Common myeloid progenitor, CD34-positive (primary cell): ENCODE measurements around the gene TSPEAR.
A peak's percentile ranks its signal among the peaks of the same experiment; 100 is the strongest.

ENCODE experiments used
- CTCF ChIA-PET: fragments of 350-600 bp; sonication (Branson Sonifier 250); formaldehyde crosslinking; loops from one replicate; lab custom pipeline; 2021; ENCODE audit warnings: antibody characterized with exemption; lab: Charles Lee
- POLR2A ChIA-PET: fragments of 350-600 bp; sonication (Branson Sonifier 250); formaldehyde crosslinking; loops from one replicate; lab custom pipeline; 2021; ENCODE audit warnings: antibody characterized with exemption; lab: Charles Lee
- DNase-seq, 3 donors: peaks; one replicate each; pipeline versions ENCODE4 v3.0.0 to v3.0.0-alpha.2; 2013
- H3K27ac ChIP-seq, 2 experiments: 1 replicate in 1 of 2; 2 replicates in 1 of 2; pipeline ENCODE4 v1.7.0; 2013; ENCODE audit warnings: inconsistent platforms in 2 of 2, low read length in 2 of 2, mild to moderate bottlenecking in 2 of 2, low read depth in 1 of 2, moderate library complexity in 1 of 2; ENCODE audit not compliant: severe bottlenecking in 2 of 2, insufficient read depth in 1 of 2, poor library complexity in 1 of 2
- H3K27me3 ChIP-seq, 5 experiments: replicated peaks in 2 of 5; 1 replicate in 3 of 5; 2 replicates in 2 of 5; pipeline versions ENCODE4 v1.6.1 to v1.7.0; 2013; ENCODE audit warnings: low read length in 4 of 5, mild to moderate bottlenecking in 2 of 5, moderate library complexity in 2 of 5, inconsistent platforms in 1 of 5; ENCODE audit not compliant: insufficient read depth in 5 of 5, control insufficient read depth in 4 of 5
- H3K36me3 ChIP-seq, 4 experiments: 1 replicate in 2 of 4; 2 replicates in 2 of 4; pipeline versions ENCODE4 v1.6.1 to v1.7.0; 2013; ENCODE audit warnings: low read length in 3 of 4, control low read depth in 1 of 4, mild to moderate bottlenecking in 1 of 4; ENCODE audit not compliant: control insufficient read depth in 4 of 4, insufficient read depth in 4 of 4
- H3K4me1 ChIP-seq, 4 experiments: 1 replicate in 3 of 4; 2 replicates in 1 of 4; pipeline versions ENCODE4 v1.6.1 to v1.7.1; 2013; ENCODE audit warnings: low read length in 3 of 4, mild to moderate bottlenecking in 3 of 4, control low read depth in 1 of 4, inconsistent platforms in 1 of 4, moderate library complexity in 1 of 4; ENCODE audit not compliant: control insufficient read depth in 4 of 4, insufficient read depth in 4 of 4; ENCODE audit errors: control extremely low read depth in 1 of 4
- H3K4me3 ChIP-seq, 7 experiments: 1 replicate in 4 of 7; 2 replicates in 3 of 7; pipeline versions ENCODE4 v1.5.1 to v1.7.0; 2013; ENCODE audit warnings: mild to moderate bottlenecking in 7 of 7, low read length in 6 of 7, moderate library complexity in 6 of 7, inconsistent platforms in 2 of 7, low read depth in 2 of 7, control low read depth in 1 of 7; ENCODE audit not compliant: insufficient read depth in 4 of 7, control insufficient read depth in 1 of 7; ENCODE audit errors: extremely low read depth in 1 of 7
- H3K9me3 ChIP-seq, 5 experiments: 1 replicate in 4 of 5; 2 replicates in 1 of 5; pipeline versions ENCODE4 v1.6.1 to v1.7.1; 2013; ENCODE audit warnings: low read length in 4 of 5, mild to moderate bottlenecking in 2 of 5, inconsistent platforms in 1 of 5, low read depth in 1 of 5, moderate library complexity in 1 of 5; ENCODE audit not compliant: control insufficient read depth in 4 of 5, insufficient read depth in 2 of 5; ENCODE audit errors: control extremely low read depth in 1 of 5
- WGBS: methylation state at CpG from one replicate; pipeline ENCODE4 v1.1.5; 2013; ENCODE audit not compliant: insufficient coverage; 5-methylcytosine and 5-hydroxymethylcytosine counted together

TSPEAR gene

DNA sequence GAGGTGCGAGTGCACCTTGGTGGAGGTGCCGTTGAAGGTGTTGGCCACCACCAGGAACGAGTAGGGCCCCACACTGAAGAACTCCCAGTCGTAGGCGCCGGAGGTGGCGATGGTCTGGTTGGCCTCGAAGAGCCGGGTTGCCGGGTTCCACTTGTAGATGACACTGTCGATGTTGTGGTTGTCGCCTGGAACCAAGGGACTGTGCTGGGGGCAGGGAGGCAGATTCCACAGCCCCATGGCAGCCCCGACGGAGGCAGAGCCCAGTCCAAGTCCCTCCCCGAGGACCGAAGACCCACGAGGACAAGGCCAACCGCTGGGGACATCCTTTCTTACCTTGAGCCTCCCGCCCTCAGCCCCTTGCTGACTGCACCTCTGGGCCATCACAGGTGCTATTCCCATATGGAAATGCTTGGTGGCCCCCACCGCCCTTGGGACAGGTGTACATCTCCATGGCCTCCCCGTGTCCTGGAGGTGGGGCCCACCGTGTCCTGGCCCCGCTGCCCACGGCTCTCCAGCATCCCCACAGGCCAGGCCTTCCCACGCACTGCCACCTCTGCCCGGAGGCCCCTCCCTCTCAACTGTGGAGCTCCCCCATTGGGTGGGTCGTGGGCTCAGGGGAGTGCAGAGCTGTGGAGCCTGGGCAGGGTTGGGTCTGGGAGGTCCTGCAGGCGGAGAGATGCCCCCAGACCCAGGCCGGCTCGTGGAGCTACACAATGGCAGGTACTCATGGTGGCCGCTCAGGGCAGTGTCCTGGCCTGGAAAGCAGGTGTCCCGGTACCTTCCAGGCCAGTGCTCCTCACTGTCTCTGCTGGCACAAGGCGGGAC, 189.2 kb downstream of the TSPEAR start:
- Histone ChIP-seq H3K36me3 (no peaks in the 10 kb centered on the region), H3K9me3 (peaks cover 0 to 17% (median 0%) of the 10 kb centered on the region in 5 experiments), H3K27me3 (peaks cover 0 to 5% (median 0%) of the 10 kb centered on the region in 5 experiments), H3K4me3 (no peak overlapping the region), H3K27ac (no peak overlapping the region), H3K4me1 (no peaks in the 10 kb centered on the region)
- 96% methylated on average over 31 of the region's 33 CpGs for WGBS
- DNase-seq, result no peak
- ChIA-PET CTCF (no interaction called here), POLR2A (no interaction called here)

DNA sequence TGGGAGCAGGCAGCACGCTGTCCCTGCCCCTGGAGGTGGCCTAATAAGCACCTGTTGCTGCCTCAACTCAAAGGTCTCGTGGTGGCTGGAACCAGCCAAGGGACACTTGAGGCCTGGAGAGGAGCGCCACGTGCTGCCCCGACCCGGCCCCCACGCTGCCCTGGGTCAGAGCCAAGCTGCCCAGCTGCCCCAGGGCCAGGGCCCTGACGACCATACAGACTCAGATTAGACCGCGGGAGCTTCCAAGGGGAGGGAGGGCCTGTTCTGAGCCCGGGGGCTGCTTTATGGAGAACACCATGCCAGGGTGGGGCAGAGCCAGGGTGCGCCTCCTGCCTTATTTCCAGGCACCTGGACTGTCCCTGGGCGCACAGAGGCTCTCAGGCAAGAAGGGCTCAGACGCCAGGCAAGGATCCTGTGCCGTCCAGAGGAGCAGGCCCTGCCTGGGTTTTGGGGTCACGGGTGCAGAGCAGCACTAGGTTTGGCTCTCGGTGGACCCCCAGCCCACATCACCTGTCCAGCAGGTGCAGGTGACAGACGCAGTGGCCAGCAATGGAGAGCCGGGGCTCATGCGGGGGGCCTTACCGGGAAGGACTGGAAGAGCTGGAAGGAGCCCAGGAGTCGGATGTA, 190.0 kb downstream of the TSPEAR start:
- ChIA-PET CTCF (no interaction called here), POLR2A (no interaction called here)
- DNase-seq, result no peak
- H3K36me3 ChIP-seq, result no peaks in the 10 kb centered on the region
- peaks cover 0 to 5% (median 0%) of the 10 kb centered on the region in 5 experiments for H3K27me3 ChIP-seq
- H3K4me3 ChIP-seq, result no peak overlapping the region
- no peak overlapping the region for H3K27ac ChIP-seq
- 98% methylated on average over 20 of the region's 22 CpGs for WGBS
- no peaks in the 10 kb centered on the region for H3K4me1 ChIP-seq
- H3K9me3 ChIP-seq, result peaks cover 0 to 17% (median 0%) of the 10 kb centered on the region in 5 experiments

DNA sequence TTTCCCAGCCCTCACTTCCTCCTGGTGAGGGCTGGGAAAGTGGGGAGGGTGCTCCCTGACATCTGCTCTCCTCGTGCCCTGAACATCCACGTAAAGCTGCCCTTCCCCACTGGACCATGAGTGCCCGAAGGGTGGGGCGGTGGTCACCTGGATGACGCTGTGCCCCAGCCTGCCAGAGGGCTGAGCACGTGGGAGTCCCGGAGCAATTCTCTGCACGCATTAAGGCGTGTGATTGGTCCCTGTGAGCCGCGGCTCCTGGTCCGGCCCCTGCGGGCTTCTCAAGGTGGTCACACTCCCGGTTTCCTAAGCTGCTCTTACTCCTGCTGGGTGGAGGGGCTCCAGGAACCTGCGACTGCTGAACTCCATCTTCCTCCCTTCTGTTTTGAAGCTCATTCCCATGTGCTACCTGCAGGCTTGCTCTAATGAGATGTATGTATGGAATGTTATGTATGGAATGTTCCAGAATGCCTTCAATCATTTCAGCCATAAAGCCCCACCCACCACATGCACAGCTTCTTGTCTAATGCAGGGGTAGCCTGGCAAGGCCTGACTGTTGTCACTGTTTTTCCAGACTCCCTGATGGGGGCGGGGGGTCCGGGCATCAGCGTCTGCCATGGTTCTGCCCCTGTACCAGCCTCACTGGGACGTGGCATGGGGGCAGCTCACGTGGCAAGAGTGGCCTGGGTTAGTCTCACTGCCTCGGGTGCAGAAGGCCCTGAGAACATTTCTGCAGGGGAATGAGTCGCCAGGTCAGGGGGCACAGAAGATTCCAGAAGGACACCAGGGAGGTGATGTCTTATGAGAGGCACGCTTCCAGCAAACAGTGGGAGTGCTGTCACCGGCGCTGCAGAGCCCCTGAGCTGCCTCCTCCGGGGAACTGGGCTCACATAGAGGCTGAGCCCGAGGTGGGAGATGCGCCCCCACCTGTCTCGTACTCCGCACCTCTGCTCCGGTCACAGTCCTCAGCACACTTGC, 190.8 kb downstream of the TSPEAR start:
- Histone ChIP-seq H3K36me3 (no peaks in the 10 kb centered on the region), H3K27ac (no peak overlapping the region), H3K9me3 (peaks cover 0 to 17% (median 0%) of the 10 kb centered on the region in 5 experiments), H3K4me1 (no peaks in the 10 kb centered on the region), H3K27me3 (peaks cover 0 to 5% (median 0%) of the 10 kb centered on the region in 5 experiments), H3K4me3 (no peak overlapping the region)
- no peak for DNase-seq
- POLR2A ChIA-PET, result no interaction called here
- CTCF ChIA-PET, result no interaction called here
- WGBS, result 92% methylated on average over 30 of the region's 31 CpGs

DNA sequence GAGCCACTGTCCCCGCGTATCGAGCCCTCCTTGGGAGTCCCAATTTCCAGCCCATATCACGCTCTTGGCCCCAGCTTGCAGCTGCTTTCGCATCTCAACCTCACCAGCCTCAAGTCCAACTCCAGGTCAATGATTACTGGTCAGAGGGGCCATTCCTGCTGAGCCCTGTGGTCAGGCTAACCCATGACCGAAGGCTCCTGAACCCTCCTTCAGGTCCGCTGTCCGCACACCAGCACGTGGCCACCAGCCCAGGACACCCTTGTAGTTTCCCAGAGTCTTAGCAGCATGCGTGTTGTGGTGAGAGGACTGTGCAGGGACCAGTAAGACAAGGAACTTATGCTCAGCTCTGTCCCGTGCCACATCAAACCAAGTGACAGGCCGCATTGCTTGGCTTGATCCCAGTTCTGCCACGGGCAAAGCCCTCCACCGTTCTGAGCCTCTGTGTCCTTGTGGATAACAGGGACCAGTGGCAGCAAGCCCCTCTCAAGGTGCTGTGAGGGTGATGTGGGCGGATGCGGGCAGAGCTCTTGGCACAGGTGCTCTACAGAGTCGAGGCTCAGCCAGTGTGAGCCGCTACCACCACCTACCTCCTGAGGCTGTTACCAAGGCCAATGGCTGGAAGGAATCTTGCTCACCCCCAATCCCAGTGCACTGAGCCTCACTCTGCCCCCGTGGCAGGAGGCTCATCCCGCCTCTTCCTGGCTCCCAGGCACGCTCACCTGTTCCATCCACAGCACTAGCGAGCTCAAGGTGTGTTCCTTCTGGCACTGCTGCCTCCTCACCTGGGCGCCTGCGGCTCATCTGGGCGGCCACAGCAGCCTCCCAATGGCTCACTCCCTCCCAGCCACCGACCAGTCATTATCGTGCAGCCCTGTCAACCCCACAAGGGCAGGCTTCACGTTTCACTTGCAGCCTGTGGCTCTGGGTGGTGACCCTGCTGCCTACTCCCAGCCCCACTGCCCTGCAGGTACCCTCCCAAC, 191.7 kb downstream of the TSPEAR start:
- WGBS, result 94% methylated on average over 25 of the region's 28 CpGs
- CTCF ChIA-PET, result no interaction called here

DNA sequence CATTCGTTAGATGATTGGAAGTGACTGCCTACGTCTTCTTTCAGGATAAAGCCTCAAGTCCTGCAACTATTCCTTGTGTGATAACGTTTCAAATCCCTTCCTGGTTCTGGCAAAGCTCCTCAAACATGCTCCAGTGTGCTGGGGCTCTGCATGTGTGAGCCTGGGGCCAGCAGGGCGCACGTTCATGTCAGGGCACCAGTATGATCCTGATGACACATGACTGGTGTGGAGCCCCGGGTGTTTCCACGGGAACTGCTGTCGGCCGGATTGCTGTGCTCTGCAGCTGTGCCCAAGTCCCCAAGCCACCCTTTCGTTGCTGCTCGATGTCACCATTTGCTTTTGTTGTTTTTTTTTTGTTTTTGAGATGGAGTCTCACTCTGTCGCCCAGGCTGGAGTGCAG, 192.7 kb downstream of the TSPEAR start:
- Histone ChIP-seq H3K27ac (no peak overlapping the region), H3K27me3 (peaks cover 0 to 5% (median 0%) of the 10 kb centered on the region in 5 experiments), H3K4me1 (no peaks in the 10 kb centered on the region), H3K9me3 (peaks cover 0 to 5% (median 0%) of the 10 kb centered on the region in 5 experiments), H3K4me3 (no peak overlapping the region), H3K36me3 (no peaks in the 10 kb centered on the region)
- POLR2A ChIA-PET, result no interaction called here
- no peak for DNase-seq
- CTCF ChIA-PET, result no interaction called here
- 91% methylated on average over 8 of the region's 12 CpGs for WGBS

More for the DNA sequence above, 191.7 kb downstream of the TSPEAR start:
- no peak for DNase-seq
- no peak overlapping the region for H3K4me3 ChIP-seq
- POLR2A ChIA-PET, result no interaction called here
- H3K4me1 ChIP-seq, result no peaks in the 10 kb centered on the region
- peaks cover 0 to 5% (median 0%) of the 10 kb centered on the region in 5 experiments for H3K27me3 ChIP-seq
- H3K27ac ChIP-seq, result no peak overlapping the region
- no peaks in the 10 kb centered on the region for H3K36me3 ChIP-seq
- peaks cover 0 to 14% (median 0%) of the 10 kb centered on the region in 5 experiments for H3K9me3 ChIP-seq

DNA sequence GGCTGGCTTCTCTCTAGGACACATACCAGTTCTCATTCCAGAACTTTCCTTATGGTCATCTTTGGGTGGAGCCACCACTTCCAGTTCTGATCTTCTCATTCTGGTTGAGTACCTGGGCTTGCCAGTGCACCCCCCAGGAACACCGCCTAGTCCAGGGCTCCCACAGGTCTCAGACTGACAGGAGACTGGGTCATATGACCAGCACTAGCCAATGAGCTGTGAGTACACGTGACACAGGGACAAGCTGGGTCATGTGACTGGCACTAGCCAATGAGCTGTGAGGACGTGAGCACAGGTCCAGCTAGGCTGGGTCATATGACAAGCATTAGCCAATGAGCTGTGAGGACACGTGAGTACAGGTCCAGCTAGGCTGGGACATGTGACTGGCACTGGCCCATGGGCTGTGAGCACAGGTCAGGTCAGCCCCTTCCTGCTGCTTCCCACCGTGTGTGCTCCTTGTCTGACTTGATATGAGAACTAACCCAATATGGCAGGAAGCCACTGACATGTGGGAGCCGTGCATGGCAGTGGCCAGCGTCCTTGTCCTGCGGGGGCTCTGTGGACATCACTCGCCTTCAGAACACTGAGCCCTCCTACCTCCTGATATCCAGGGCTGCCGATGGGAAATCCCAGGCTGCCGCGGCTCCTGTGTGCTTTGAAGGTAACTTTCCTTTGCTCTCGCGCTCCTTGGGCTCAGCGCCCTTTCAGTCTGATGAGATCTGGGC, 194.0 kb downstream of the TSPEAR start:
- 89% methylated on average over 15 of the region's 15 CpGs for WGBS
- POLR2A ChIA-PET, result no interaction called here
- CTCF ChIA-PET, result no interaction called here

More for the DNA sequence above, 194.0 kb downstream of the TSPEAR start:
- Histone ChIP-seq H3K27me3 (peaks cover 0 to 5% (median 0%) of the 10 kb centered on the region in 5 experiments), H3K27ac (no peak overlapping the region), H3K4me1 (no peaks in the 10 kb centered on the region), H3K36me3 (no peaks in the 10 kb centered on the region), H3K4me3 (no peak overlapping the region), H3K9me3 (peaks cover 0 to 2% (median 0%) of the 10 kb centered on the region in 5 experiments)
- DNase-seq, result peak in 2 of 3 donors; percentile 13 to 21
